GM12891 (cell line): ENCODE data around the gene DDAH2.

Experiments
- POLR2A ChIP-seq: IDR thresholded peaks from 2 replicates; pipeline ENCODE4 v1.6.1; 2011; ENCODE audit warnings: low read depth, low read length, control low read depth
- TAF1 ChIP-seq: IDR thresholded peaks from 2 replicates; pipeline ENCODE4 v1.6.1; 2011; ENCODE audit warnings: low read depth, low read length, control low read depth

- TF ChIP-seq POLR2A (no peak), TAF1 (no peak)
These were observed 22.5 kb downstream of the DDAH2 start, which contains the start of gene LY6G6F for GRCh38 chr6:31706599-31706998.
